ENCODE measurements around the gene HJURP.

DNA sequence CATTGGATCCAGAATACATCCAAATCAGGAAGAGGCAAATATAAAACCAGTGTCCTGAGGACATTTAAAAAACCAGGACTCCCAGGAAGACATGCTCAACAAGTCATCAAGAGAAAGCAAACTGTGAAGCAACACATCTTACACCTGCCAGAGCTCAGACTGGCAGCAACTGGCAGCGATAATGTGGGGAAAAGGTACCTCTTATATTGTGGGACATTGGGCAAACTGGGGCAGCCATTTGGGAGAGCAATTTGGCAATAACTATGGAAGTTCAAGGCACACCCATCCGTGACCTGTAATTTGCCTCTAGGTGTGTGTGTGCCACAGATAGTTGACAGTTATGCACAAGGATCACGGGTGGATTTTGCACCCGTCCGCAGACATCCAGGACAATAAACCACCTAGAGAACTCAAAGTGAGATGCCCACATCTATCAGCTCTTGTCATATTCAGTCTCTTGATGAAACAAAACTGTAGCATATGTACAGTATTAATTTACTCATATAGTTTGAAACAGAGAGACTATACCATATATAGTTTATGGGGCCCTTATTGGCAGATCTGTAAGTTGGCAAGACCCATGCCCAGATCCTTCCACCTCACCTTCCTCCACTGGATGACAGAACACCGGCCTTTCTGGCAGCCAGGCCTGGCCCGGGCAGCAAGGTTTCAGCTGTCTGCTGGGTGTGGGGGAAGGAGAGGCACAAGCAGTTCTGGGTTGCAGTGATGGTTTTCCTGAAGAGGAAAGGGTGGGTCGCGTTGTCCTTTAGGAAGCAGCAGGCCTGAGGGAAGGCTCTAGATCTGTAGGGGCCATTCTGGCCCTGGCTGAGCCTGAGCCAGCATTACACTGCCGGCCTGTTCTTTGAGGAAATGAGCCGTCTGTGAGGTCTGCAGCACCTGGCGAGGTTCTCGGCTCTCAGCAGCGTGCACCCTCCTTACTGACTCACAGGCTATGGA lies 18.8 kb downstream of the HJURP start:
- TF ChIP-seq EZH2phosphoT487 (IDR thresholded peaks at IDR 0.05; ENCODE audit: borderline replicate concordance) = no peak
- TF ChIP-seq, protein P1, sequence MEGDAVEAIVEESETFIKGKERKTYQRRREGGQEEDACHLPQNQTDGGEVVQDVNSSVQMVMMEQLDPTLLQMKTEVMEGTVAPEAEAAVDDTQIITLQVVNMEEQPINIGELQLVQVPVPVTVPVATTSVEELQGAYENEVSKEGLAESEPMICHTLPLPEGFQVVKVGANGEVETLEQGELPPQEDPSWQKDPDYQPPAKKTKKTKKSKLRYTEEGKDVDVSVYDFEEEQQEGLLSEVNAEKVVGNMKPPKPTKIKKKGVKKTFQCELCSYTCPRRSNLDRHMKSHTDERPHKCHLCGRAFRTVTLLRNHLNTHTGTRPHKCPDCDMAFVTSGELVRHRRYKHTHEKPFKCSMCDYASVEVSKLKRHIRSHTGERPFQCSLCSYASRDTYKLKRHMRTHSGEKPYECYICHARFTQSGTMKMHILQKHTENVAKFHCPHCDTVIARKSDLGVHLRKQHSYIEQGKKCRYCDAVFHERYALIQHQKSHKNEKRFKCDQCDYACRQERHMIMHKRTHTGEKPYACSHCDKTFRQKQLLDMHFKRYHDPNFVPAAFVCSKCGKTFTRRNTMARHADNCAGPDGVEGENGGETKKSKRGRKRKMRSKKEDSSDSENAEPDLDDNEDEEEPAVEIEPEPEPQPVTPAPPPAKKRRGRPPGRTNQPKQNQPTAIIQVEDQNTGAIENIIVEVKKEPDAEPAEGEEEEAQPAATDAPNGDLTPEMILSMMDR (conservative IDR thresholded peaks at IDR 0.05; ENCODE audit: low read length) = no peak
